Fibroblast of pulmonary artery (primary cell): Measurements from ENCODE around the gene ZDHHC22.
A peak's percentile ranks its signal among the peaks of the same experiment; 100 is the strongest.

ENCODE experiments used
- DNase-seq: peaks from one replicate; pipeline ENCODE4 v3.0.0-alpha.2; 2010; ENCODE audit warnings: low read depth
- H3K4me3 ChIP-seq: replicated peaks from 2 replicates; pipeline ENCODE4 v1.5.1; 2011; ENCODE audit warnings: low read depth, mild to moderate bottlenecking, control low read depth, low read length, moderate library complexity
- TF ChIP-seq, protein P1 (sequence below): IDR thresholded peaks from 2 replicates; pipeline ENCODE4 v1.5.1; 2011; ENCODE audit warnings: mild to moderate bottlenecking, control low read depth, low read length, inconsistent platforms; ENCODE audit errors: missing control alignments

ZDHHC22 gene

DNA sequence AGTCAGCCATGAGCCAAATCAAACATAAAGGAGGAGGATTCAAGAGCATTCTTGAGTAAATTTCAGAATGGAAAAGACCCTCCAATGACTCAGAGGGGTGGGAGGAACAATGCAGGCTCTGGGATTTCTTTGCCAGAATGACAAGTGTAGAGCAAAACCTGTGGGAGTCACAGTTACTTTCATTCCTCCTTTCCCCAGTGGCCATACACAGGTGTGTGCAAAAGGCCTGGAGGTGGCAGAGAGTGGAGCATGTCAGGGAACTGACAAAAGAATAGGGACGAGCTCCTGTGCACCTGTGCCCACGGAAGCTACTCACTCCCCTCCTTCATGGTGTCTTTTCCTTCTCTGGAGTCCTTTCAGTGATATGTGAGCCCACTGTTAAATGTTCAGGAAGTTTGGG, 52.9 kb downstream of the ZDHHC22 start:
- no peak for DNase-seq
- TF ChIP-seq, protein P1, sequence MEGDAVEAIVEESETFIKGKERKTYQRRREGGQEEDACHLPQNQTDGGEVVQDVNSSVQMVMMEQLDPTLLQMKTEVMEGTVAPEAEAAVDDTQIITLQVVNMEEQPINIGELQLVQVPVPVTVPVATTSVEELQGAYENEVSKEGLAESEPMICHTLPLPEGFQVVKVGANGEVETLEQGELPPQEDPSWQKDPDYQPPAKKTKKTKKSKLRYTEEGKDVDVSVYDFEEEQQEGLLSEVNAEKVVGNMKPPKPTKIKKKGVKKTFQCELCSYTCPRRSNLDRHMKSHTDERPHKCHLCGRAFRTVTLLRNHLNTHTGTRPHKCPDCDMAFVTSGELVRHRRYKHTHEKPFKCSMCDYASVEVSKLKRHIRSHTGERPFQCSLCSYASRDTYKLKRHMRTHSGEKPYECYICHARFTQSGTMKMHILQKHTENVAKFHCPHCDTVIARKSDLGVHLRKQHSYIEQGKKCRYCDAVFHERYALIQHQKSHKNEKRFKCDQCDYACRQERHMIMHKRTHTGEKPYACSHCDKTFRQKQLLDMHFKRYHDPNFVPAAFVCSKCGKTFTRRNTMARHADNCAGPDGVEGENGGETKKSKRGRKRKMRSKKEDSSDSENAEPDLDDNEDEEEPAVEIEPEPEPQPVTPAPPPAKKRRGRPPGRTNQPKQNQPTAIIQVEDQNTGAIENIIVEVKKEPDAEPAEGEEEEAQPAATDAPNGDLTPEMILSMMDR = no peak
- no peak overlapping the region for H3K4me3 ChIP-seq

DNA sequence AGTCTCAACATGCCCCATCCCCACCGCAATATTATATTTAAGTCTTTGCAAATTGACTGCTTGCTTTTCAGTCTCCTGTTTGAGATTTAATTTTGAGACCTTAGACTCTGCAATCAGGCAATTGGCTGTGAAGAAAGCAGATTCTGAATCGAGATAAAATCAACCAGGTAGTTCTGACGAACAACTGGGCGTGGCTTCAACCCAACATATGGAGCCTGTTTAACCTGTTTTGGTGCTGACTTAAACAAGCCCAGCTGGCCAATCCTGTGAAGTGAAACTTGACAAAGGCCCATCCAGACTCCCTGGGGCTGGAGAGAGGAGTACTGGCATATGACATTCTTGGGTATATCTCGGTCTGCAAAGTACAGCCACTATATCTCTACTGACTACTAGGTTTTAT, 53.4 kb downstream of the ZDHHC22 start:
- DNase-seq = no peak
- TF ChIP-seq, protein P1 = no peak

DNA sequence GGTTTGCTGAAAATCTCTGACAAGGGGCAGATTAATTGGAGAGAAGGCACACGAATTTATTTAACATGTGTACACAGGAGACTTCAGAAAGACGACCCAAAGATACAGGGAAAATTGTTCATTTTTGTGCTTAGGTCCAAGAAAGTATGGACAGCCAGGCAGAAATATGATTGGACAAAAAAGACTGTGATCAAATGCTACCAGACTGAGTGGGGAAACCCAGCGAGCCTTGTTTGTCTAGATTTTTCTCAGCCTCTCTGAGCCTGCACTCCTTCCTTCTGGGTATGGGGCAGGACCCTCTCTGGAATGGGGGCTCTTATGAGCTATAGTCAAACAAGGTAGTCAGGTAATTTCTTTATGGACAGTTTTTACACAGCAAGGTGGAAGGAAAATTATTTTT, 54.0 kb downstream of the ZDHHC22 start:
- no peak overlapping the region for H3K4me3 ChIP-seq
- DNase-seq = no peak
- TF ChIP-seq, protein P1 = no peak

More for the DNA sequence above, 53.4 kb downstream of the ZDHHC22 start:
- no peak overlapping the region for H3K4me3 ChIP-seq

DNA sequence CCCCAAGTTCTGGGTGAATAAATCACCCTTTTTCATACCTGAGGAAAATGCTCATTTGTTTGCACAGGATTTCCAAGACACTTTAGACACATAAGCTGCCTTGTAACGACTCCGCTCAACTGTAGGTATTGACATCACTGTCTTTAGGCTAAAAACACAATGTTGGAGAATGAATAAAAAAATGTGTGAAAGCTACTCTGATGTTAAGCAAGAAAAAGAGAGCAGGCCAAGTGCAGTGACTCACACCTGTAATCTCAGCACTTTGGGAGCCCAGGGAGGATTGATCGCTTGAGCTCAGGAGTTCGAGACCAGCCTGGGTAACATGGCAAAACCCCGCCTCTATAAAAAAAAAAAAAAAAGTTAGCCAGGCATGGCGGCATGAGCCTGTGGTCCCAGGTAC, 54.6 kb downstream of the ZDHHC22 start:
- peak; percentile 28 for DNase-seq
- TF ChIP-seq, protein P1 = no peak

DNA sequence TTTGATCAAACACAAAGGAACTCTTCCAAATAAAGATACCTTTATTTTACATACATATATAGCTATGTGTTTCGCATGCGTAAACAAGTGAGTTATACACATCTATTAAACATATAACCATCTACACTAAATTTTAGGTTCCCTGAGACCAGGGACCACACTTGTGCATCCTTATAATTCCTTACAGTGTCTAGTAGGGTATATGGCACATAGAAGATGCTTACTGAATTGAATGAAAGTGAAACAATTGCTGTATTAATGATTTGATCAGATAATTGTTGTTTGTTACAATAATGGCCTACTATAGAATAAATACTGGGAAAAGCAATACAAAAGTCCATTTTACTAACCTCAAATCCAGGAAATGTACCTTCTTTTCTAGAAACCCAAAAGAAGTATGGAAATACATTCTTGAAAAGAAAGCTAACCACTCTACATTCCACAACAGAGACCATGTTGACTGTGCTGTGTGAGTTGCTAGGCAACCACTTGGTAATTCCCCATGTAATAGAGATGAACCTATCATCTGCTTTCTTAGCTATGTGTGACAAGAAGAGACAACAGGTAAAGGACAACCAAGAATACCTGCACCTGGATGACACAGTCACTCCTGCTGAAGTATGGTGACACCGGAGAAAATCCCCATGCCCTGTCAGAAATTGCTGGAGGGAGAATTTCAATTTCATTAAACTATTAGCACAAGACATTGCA, 55.4 kb downstream of the ZDHHC22 start:
- no peak overlapping the region for H3K4me3 ChIP-seq
- DNase-seq = peak; percentile 66
- TF ChIP-seq, protein P1 = no peak

More for the DNA sequence above, 54.6 kb downstream of the ZDHHC22 start:
- no peak overlapping the region for H3K4me3 ChIP-seq

DNA sequence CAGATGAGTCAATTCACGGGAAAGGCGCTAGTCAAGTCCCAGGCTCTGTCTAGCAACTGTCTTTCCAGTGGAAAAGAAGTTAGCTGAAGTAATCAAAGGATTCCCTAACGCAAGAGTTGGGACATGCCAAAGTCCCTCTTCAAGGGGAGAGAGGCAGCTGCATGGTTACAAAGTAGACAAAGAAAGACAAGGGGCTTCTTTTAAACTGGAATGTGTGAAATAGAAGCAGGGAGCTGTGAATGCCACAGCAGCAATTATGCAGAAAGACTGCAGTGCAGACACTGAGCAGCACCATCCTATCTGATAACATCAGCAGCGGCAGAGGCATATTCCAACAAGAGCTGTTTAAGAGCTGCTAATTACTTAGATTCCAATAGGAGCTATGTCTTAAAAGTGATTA, 56.1 kb downstream of the ZDHHC22 start:
- TF ChIP-seq, protein P1 = no peak
- DNase-seq = no peak
- H3K4me3 ChIP-seq = no peak overlapping the region

DNA sequence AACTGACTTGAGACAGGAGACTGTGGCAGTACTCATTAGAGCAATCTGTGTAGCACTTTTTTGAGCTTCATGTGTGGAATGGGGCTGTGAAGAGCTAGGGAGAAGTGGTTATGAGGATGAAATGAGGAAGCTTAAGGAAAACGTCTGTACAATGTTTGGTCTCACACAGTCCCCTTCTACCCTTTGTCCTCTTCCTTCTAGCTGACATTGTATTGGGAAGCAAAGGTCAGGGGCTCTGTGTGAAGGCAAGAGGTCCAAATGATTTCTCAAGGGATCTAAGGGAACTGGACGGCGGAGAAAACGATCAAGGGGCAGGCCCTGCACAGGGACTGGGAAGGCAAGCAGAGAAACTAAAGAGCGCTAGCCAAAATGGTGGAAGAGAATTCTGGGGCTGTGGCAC, 56.6 kb downstream of the ZDHHC22 start:
- H3K4me3 ChIP-seq = no peak overlapping the region
- DNase-seq = no peak
- TF ChIP-seq, protein P1 = no peak
